ENCODE results near the gene ATIC. TPM values are rescaled to one million over a fixed set of nuclear protein-coding genes. Genes with fewer than 3 reads are reported as not detected.
A peak's percentile ranks its signal among the peaks of the same experiment; 100 is the strongest.

ATIC gene
- total RNA-seq, 2 donors from 2014 or later = 23.7 to 46.6 TPM

DNA sequence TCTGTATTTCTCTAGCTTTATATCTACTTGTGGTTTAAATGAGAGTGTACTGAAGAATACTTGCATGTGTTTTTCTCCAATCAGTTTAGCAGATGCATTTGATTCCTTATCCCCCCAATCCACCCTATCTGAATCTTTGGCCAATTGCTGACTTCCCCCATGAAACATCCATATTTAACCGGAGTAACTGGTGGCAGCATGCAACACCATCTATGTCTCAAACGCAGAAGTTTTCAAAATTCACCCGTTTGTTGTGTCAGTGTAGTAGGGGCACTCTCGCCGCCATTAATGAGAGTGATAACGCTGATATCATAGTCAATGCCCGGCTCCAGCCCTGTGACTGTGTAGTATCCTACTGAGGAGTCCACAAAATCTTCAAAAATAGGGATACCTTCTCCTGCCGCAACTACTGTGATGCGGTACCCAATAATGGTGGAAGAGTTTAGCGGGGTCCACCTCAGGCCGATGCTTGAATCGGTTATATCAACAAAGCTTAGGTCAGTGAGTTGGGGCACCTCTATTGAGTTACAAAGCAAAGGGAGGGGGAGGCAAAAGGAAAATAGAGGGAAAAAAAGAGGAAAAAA is 80.9 kb downstream of the ATIC start:
- Histone ChIP-seq H3K27ac (no peak overlapping the region), H3K4me3 (no peak overlapping the region), H3K36me3 (no peaks in the 10 kb centered on the region), H3K9me3 (no peaks in the 10 kb centered on the region), H3K27me3 (replicated peaks; ENCODE audit: insufficient read depth) (no peaks in the 10 kb centered on the region), H3K4me1 (replicated peaks) (no peaks in the 10 kb centered on the region)
- DNase-seq (ENCODE audit: low spot score) = no peak
- intact Hi-C loops (cut with DNase I) = no loop called here
- TF ChIP-seq, protein P1, sequence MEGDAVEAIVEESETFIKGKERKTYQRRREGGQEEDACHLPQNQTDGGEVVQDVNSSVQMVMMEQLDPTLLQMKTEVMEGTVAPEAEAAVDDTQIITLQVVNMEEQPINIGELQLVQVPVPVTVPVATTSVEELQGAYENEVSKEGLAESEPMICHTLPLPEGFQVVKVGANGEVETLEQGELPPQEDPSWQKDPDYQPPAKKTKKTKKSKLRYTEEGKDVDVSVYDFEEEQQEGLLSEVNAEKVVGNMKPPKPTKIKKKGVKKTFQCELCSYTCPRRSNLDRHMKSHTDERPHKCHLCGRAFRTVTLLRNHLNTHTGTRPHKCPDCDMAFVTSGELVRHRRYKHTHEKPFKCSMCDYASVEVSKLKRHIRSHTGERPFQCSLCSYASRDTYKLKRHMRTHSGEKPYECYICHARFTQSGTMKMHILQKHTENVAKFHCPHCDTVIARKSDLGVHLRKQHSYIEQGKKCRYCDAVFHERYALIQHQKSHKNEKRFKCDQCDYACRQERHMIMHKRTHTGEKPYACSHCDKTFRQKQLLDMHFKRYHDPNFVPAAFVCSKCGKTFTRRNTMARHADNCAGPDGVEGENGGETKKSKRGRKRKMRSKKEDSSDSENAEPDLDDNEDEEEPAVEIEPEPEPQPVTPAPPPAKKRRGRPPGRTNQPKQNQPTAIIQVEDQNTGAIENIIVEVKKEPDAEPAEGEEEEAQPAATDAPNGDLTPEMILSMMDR (IDR thresholded peaks at IDR 0.05) = no peak
- TF ChIP-seq POLR2A (IDR thresholded peaks at IDR 0.05) (no peak), POLR2AphosphoS5 (IDR thresholded peaks at IDR 0.05) (no peak)
- whole genome bisulfite sequencing = 97% methylated on average over 12 of the region's 12 CpGs

- DNase-seq (ENCODE audit: low spot score) = no peak
- intact Hi-C loops (cut with DNase I) = no loop called here
- Histone ChIP-seq H3K27me3 (replicated peaks; ENCODE audit: insufficient read depth) (no peaks in the 10 kb centered on the region), H3K4me1 (replicated peaks) (no peaks in the 10 kb centered on the region), H3K4me3 (no peak overlapping the region), H3K36me3 (no peaks in the 10 kb centered on the region), H3K9me3 (no peaks in the 10 kb centered on the region), H3K27ac (no peak overlapping the region)
- WGBS = 65% methylated on average over 7 of the region's 7 CpGs
- no peak for TF ChIP-seq POLR2AphosphoS5 (IDR thresholded peaks at IDR 0.05)
- no peak for TF ChIP-seq POLR2A (IDR thresholded peaks at IDR 0.05)
Measured at GRCh38 chr2:215394102-215394805, 82.4 kb downstream of the ATIC start.

DNA sequence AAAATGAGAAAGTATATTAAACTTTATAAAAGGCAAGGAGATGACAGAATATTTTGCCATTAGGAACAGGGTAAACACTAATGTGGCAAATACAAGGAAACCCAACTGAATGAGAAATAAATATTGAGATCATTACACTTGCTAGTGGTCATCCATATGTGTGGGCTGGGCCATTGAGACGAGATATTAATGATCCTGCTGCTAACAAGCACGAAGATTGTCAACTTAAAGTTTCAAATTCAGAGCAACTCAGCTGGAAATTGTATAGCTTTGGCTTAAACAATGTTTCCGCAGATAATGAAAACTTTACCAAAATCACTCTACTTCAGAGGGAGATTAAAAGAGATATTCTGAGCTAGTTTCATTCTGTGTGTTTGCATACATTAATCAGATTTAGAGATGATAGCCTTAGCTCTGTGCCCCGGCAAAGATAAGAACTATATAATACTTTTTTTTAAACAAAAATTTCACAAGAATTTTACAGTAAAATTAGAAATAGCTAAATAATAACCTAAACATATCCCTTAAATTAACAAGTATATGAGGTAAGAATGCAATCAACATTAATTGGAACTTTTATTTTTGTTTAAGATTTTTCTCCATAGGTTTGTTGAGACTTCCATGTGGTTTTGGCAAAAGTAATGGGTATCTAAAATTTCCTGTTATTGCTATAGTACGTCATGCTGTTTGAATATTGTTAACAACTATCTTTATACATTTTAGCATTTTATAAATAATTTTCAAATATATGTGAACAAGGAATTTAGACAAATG is 84.0 kb downstream of the ATIC start:
- TF ChIP-seq POLR2AphosphoS5 (IDR thresholded peaks at IDR 0.05) = no peak
- TF ChIP-seq, protein P1 (IDR thresholded peaks at IDR 0.05) = no peak
- TF ChIP-seq POLR2A (IDR thresholded peaks at IDR 0.05) = no peak
- WGBS = 64% methylated on average over 5 of the region's 5 CpGs
- no peak for DNase-seq (ENCODE audit: low spot score)
- Histone ChIP-seq H3K36me3 (no peaks in the 10 kb centered on the region), H3K4me1 (replicated peaks) (no peaks in the 10 kb centered on the region), H3K4me3 (no peak overlapping the region), H3K9me3 (no peaks in the 10 kb centered on the region), H3K27ac (no peak overlapping the region), H3K27me3 (replicated peaks; ENCODE audit: insufficient read depth) (no peaks in the 10 kb centered on the region)
- intact Hi-C loops (cut with DNase I) = no loop called here

DNA sequence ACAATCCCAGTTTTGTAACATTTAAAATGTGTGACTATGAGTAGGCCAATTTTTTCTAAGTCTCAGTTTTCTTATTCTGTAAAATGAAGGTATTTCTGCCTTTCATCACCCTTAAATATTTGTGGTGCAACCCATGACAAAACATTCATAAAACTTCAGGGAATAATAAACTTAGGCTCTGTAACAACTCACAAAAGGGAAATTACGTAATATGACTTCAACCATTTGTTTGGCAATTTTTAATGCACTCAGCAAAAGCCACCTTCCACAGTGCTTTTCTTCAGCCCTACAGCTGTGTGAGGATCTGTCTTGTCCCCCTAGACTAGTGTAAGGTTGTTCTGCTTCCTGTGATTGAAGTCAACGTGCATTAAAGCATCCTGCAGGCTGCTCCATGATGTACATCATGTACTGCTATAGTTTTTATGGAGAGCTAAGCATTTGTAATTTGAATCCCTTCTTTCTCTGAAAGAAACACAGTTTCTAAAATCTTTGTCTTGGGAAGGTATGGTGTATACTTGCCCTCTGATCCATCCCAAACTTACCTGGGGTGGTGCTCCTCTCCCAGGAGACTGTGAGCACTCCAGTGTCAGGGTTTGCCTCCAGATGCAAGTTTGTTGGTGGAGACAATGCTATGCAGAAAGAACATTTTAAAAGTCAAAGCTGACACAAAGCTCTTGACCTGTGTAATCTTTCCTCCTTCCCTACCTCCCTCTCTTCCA is 84.9 kb downstream of the ATIC start:
- H3K9me3 ChIP-seq = no peaks in the 10 kb centered on the region
- peak overlapping the region in 1 of 2 donors; percentile 28 for H3K27ac ChIP-seq
- intact Hi-C loops (cut with DNase I) = no loop called here
- H3K36me3 ChIP-seq = no peaks in the 10 kb centered on the region
- no peaks in the 10 kb centered on the region for H3K4me1 ChIP-seq (replicated peaks)
- H3K27me3 ChIP-seq (replicated peaks; ENCODE audit: insufficient read depth) = no peaks in the 10 kb centered on the region
- TF ChIP-seq, protein P1 (IDR thresholded peaks at IDR 0.05) = no peak
- TF ChIP-seq POLR2A (IDR thresholded peaks at IDR 0.05) (no peak), POLR2AphosphoS5 (IDR thresholded peaks at IDR 0.05) (no peak)
- 40% methylated on average over 2 of the region's 2 CpGs for WGBS
- no peak overlapping the region for H3K4me3 ChIP-seq
- no peak for DNase-seq (ENCODE audit: low spot score)
